Kidney epithelial cell (primary cell): ENCODE measurements around the gene ITGBL1. TPM values are rescaled to one million over a fixed set of nuclear protein-coding genes. Genes with fewer than 3 reads are reported as not detected.
A peak's percentile ranks its signal among the peaks of the same experiment; 100 is the strongest.

Source experiments
- DNase-seq: peaks from one replicate; pipeline ENCODE4 v3.0.0-alpha.2; 2010; ENCODE audit warnings: low read depth
- H3K27me3 ChIP-seq: 2 replicates; pipeline ENCODE4 v1.6.0; 2011; ENCODE audit warnings: low read length; ENCODE audit not compliant: control insufficient read depth, insufficient read depth
- H3K36me3 ChIP-seq: 2 replicates; pipeline ENCODE4 v1.5.1; 2011; ENCODE audit warnings: low read length; ENCODE audit not compliant: control insufficient read depth, insufficient read depth
- H3K4me3 ChIP-seq: 2 replicates; pipeline ENCODE4 v1.5.1; 2011; ENCODE audit warnings: low read depth, mild to moderate bottlenecking, control low read depth, low read length
- total RNA-seq: library from RNA; depleted of rRNA; stranded (reverse); fragments of >200 nt; gene quantifications from 2 replicates; pipeline ENCODE4 v1.2.3, GENCODE V29; 2015
- TF ChIP-seq, protein P1 (sequence below): IDR thresholded peaks from 2 replicates; pipeline ENCODE4 v1.5.1; 2011; ENCODE audit warnings: mild to moderate bottlenecking, moderate library complexity, low read length, control low read depth, inconsistent platforms; ENCODE audit not compliant: insufficient read depth, poor library complexity, severe bottlenecking

ITGBL1 gene, protein sequence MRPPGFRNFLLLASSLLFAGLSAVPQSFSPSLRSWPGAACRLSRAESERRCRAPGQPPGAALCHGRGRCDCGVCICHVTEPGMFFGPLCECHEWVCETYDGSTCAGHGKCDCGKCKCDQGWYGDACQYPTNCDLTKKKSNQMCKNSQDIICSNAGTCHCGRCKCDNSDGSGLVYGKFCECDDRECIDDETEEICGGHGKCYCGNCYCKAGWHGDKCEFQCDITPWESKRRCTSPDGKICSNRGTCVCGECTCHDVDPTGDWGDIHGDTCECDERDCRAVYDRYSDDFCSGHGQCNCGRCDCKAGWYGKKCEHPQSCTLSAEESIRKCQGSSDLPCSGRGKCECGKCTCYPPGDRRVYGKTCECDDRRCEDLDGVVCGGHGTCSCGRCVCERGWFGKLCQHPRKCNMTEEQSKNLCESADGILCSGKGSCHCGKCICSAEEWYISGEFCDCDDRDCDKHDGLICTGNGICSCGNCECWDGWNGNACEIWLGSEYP
- 0.21 and 0.82 TPM in 2 replicates for total RNA-seq

DNA sequence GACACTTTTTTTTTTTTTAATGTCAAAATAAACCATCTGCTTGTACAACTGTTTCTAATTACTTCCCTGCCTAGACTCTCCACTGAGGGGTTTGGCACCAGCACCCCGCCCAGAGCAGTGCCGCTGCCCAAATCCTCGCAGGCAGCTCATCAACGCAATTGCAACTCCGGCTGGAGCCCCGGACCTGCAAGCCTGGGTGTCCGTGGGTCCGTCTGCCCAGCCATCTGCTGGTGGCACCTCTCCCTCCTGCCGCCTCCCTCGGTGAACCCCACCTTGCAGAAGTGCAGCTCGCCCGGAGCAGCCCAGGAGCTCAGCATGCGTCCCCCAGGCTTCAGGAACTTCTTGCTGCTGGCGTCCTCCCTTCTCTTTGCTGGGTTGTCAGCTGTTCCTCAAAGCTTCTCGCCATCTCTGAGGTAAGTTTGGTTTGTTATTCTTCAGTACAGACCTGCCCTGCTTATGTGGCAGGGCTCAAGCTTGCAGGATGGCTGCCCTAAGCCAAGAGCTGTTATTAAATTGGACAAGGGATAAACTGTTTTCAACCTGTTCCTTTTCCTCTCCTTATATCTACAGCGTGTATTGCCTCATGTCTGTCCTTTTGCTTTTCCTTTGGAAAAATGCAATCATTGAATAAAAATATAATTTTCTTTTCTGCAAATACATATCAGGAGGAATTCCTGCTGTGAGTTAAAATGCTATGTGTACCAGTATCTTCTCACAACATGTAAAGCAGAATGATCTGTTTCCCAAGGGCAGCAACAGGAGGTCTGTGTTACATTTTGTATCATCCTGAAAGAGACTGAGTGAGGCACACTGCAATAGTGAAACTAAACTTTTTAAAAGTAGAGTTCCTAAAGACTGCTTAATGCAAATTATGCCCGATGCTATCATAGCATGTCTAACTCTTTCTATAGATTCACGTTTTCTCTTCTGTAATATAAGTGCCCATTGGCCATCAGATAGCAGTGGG is at the start of gene ITGBL1:
TSS of gene ITGBL1 (plus strand) at position 157 of the 967 bp plus-strand sequence. CDS start at position 316, 159 bp downstream.
- TF ChIP-seq, protein P1, sequence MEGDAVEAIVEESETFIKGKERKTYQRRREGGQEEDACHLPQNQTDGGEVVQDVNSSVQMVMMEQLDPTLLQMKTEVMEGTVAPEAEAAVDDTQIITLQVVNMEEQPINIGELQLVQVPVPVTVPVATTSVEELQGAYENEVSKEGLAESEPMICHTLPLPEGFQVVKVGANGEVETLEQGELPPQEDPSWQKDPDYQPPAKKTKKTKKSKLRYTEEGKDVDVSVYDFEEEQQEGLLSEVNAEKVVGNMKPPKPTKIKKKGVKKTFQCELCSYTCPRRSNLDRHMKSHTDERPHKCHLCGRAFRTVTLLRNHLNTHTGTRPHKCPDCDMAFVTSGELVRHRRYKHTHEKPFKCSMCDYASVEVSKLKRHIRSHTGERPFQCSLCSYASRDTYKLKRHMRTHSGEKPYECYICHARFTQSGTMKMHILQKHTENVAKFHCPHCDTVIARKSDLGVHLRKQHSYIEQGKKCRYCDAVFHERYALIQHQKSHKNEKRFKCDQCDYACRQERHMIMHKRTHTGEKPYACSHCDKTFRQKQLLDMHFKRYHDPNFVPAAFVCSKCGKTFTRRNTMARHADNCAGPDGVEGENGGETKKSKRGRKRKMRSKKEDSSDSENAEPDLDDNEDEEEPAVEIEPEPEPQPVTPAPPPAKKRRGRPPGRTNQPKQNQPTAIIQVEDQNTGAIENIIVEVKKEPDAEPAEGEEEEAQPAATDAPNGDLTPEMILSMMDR, result no peak
- DNase-seq, result no peak

DNA sequence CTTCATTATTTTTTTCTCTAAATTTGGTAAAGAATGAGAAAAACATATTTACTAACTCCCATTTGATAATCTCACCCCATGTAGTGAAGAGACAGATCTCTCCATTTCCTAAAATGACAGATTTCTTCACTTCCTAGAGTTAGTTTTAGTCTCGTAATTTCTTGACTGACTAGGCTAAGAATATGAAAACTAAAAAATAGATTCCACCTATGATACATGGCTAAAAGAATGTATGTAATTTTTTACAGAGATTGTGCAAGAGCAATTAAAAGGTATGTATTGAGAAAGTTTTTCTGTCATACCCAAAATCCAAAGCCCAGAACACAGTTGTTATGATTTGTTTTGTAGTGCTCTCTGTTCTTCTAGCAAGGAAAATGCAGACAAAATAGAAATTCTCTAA is 45.7 kb upstream of the ITGBL1 start:
- TF ChIP-seq, protein P1, result no peak
- DNase-seq, result no peak
- H3K27me3 ChIP-seq, result no peaks in the 10 kb centered on the region
- H3K4me3 ChIP-seq, result no peak overlapping the region
- H3K36me3 ChIP-seq, result no peaks in the 10 kb centered on the region

More for the DNA sequence above, at the start of gene ITGBL1:
- H3K36me3 ChIP-seq, result no peaks in the 10 kb centered on the region
- peak within 1 kb of the TSS; percentile 10 for H3K4me3 ChIP-seq
- H3K27me3 ChIP-seq, result no peaks in the 10 kb centered on the region

DNA sequence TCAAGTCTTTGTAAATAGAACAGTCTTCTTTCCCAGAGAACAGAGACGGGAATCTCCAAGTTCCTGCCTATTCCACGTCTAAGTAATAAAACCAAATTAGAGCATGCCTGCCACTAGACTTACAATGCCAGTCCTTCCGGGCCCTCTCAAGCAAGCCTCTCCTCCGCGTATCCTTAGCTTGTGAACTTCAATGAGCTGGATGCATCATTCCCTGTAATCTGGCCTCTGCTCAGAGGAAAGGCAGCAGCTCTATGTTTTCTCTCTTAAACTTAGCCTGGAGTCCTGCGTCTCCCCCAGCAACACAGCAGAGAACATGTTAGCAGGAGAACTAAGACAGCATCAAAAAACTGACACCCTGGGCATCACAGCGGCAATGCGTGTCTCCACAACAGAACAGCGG is 44.3 kb upstream of the ITGBL1 start:
- Histone ChIP-seq H3K36me3 (no peaks in the 10 kb centered on the region), H3K4me3 (no peak overlapping the region), H3K27me3 (no peaks in the 10 kb centered on the region)
- no peak for DNase-seq
- TF ChIP-seq, protein P1, result no peak

DNA sequence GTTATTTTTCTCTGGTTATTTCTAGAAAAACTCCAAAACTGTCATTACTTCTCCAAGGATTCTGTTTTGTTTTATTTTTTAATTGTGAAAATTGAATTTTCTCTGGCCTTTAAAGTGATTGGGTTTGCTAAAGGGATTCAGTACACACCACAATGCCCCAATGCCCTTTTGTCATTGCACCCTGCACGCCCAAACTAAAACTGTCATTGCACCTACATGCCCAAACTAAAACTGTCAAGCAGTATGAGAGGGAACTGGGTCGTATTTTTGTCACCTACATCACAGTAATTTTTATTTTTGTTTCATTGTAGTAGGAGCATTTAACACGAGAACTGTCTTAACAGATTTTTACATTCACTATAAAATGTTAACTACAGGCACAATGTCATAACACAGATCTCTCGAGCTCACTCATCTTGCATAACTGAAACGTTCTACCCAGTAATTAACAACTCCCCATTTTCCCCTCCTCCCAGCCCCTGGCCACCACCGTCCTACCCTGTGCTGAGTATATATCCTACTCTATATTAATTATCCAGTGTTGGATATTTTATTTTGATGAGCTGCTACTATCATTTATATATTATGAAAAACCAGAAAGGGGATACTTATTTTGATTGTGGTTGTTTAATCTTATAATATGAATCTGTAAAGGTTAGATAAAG is 43.4 kb upstream of the ITGBL1 start:
- Histone ChIP-seq H3K4me3 (no peak overlapping the region), H3K36me3 (no peaks in the 10 kb centered on the region), H3K27me3 (no peaks in the 10 kb centered on the region)
- no peak for DNase-seq
- TF ChIP-seq, protein P1, result no peak

DNA sequence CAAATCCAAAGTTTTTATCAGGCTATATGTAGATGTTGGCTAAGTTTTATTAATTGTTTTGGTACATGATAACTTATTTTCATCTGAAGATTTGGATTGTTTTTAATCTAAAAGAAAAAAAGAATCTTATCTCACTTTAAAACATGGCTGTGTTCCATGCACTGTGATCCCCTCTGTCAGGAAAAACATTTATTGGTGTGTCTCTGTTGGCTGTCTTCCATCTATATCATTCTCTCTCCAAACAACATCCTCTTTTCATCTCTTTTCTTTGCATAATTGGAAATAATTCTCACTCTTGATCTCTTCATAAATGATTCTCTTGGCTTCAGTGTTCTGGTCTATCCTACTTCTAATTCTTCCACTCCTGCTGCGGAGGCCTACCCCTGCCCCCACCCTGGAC is 40.4 kb upstream of the ITGBL1 start:
- TF ChIP-seq, protein P1, result no peak
- H3K4me3 ChIP-seq, result no peak overlapping the region
- H3K36me3 ChIP-seq, result no peaks in the 10 kb centered on the region
- no peak for DNase-seq
- H3K27me3 ChIP-seq, result peaks cover 4% of the 10 kb centered on the region
